ENCODE measurements around the gene C1orf216. TPM values are rescaled to one million over a fixed set of nuclear protein-coding genes. Genes with fewer than 3 reads are reported as not detected.

Gene C1orf216
- total and polyA plus RNA-seq, 5 donors = 9.3 to 19.6 (median 15.6) TPM

- Histone ChIP-seq H3K4me3 (ENCODE audit: low read length) (no peak overlapping the region), H3K9me3 (ENCODE audit: control insufficient read depth, low read length) (no peaks in the 10 kb centered on the region), H3K4me1 (ENCODE audit: control insufficient read depth, insufficient read depth, low read length) (no peaks in the 10 kb centered on the region), H3K27ac (ENCODE audit: low read length) (no peak overlapping the region), H3K27me3 (ENCODE audit: control insufficient read depth, insufficient read depth) (no peaks in the 10 kb centered on the region)
- ATAC-seq (no peak), DNase-seq (no peak)
- 83% methylated on average over 5 of the region's 5 CpGs for WGBS
- intact Hi-C loops (cut with DNase I) = no loop called here
Measured at GRCh38 chr1:35674111-35674510, 44.6 kb downstream of the C1orf216 start.

GRCh38 chr1:35672116-35672515 lies 46.6 kb downstream of the C1orf216 start:
- H3K9me3 ChIP-seq (ENCODE audit: control insufficient read depth, low read length) = no peaks in the 10 kb centered on the region
- no peak overlapping the region for H3K4me3 ChIP-seq (ENCODE audit: low read length)
- ATAC-seq = no peak
- no peaks in the 10 kb centered on the region for H3K27me3 ChIP-seq (ENCODE audit: control insufficient read depth, insufficient read depth)
- 69% methylated on average over 6 of the region's 6 CpGs for WGBS
- intact Hi-C loops (cut with DNase I) = no loop called here
- no peak for DNase-seq
- H3K27ac ChIP-seq (ENCODE audit: low read length) = no peak overlapping the region
- H3K4me1 ChIP-seq (ENCODE audit: control insufficient read depth, insufficient read depth, low read length) = no peaks in the 10 kb centered on the region

DNA sequence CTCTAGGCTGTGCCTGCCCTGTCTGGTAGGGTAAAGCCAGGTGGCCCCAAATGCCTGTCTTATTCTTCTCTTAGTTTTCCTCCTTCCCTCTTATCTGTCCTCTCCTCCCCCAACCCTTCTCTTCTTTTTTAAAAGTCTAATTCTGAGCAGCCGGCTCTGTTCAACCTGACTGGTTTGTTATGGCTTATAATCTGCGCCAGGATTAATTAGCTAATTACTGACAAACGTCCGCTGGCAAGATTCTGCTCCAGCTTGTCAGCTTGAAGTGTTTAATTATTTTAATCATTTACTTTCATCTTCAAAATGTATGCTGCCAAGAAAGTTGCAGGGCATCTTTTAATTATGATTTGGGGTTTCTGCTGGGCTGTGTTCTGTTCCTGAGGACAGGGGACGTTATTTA lies 50.2 kb downstream of the C1orf216 start:
- no peaks in the 10 kb centered on the region for H3K9me3 ChIP-seq (ENCODE audit: control insufficient read depth, low read length)
- H3K4me1 ChIP-seq (ENCODE audit: control insufficient read depth, insufficient read depth, low read length) = no peaks in the 10 kb centered on the region
- no peak for DNase-seq
- H3K27me3 ChIP-seq (ENCODE audit: control insufficient read depth, insufficient read depth) = no peaks in the 10 kb centered on the region
- no peak overlapping the region for H3K27ac ChIP-seq (ENCODE audit: low read length)
- intact Hi-C loops (cut with DNase I) = no loop called here
- no peak for ATAC-seq
- WGBS = 70% methylated on average over 5 of the region's 5 CpGs
- no peak overlapping the region for H3K4me3 ChIP-seq (ENCODE audit: low read length)

GRCh38 chr1:35666916-35667315 lies 51.8 kb downstream of the C1orf216 start:
- WGBS = 55% methylated on average over 1 of the region's 1 CpG
- no peaks in the 10 kb centered on the region for H3K4me1 ChIP-seq (ENCODE audit: control insufficient read depth, insufficient read depth, low read length)
- ATAC-seq (no peak), DNase-seq (no peak)
- no peaks in the 10 kb centered on the region for H3K27me3 ChIP-seq (ENCODE audit: control insufficient read depth, insufficient read depth)
- intact Hi-C loops (cut with DNase I) = no loop called here
- H3K9me3 ChIP-seq (ENCODE audit: control insufficient read depth, low read length) = no peaks in the 10 kb centered on the region
- H3K4me3 ChIP-seq (ENCODE audit: low read length) = no peak overlapping the region
- H3K27ac ChIP-seq (ENCODE audit: low read length) = no peak overlapping the region

GRCh38 chr1:35666216-35666615 lies 52.5 kb downstream of the C1orf216 start:
- ATAC-seq (no peak), DNase-seq (no peak)
- 76% methylated on average over 2 of the region's 2 CpGs for WGBS
- H3K27ac ChIP-seq (ENCODE audit: low read length) = no peak overlapping the region
- no peaks in the 10 kb centered on the region for H3K4me1 ChIP-seq (ENCODE audit: control insufficient read depth, insufficient read depth, low read length)
- H3K27me3 ChIP-seq (ENCODE audit: control insufficient read depth, insufficient read depth) = no peaks in the 10 kb centered on the region
- intact Hi-C loops (cut with DNase I) = no loop called here
- H3K4me3 ChIP-seq (ENCODE audit: low read length) = no peak overlapping the region
- no peaks in the 10 kb centered on the region for H3K9me3 ChIP-seq (ENCODE audit: control insufficient read depth, low read length)

Other genes starting within 250 kb of the C1orf216 start
- gene KIAA0319L, start 161.5 kb downstream of the C1orf216 start, total RNA-seq = 10 to 100 TPM; 53.5 to 67.0 (median 60.0) TPM
- 31.8 TPM for gene KIAA0319L, start 161.5 kb downstream of the C1orf216 start, polyA plus RNA-seq
- 10 to 100 TPM; 26.4 to 41.6 (median 35.1) TPM for gene NCDN, start 161.1 kb downstream of the C1orf216 start, total RNA-seq
- 21.2 TPM for gene NCDN, start 161.1 kb downstream of the C1orf216 start, polyA plus RNA-seq
- under 1 TPM; 0.17 to 0.31 (median 0.27) TPM for gene TFAP2E, start 145.6 kb downstream of the C1orf216 start, total RNA-seq
- 0.34 TPM for gene TFAP2E, start 145.6 kb downstream of the C1orf216 start, polyA plus RNA-seq
- 10 to 100 TPM; 32.0 to 37.3 (median 35.7) TPM for gene PSMB2, start 77.4 kb downstream of the C1orf216 start, total RNA-seq
- 36.8 TPM for gene PSMB2, start 77.4 kb downstream of the C1orf216 start, polyA plus RNA-seq
- 1 to 10 TPM in 1 of 4 donors, under 1 TPM in 3; 0.22 to 1.8 (median 0.44) TPM for gene CLSPN, start 51.1 kb upstream of the C1orf216 start, total RNA-seq
- 0.16 TPM for gene CLSPN, start 51.1 kb upstream of the C1orf216 start, polyA plus RNA-seq
- gene AGO4, start 89.1 kb upstream of the C1orf216 start, total RNA-seq = 10 to 100 TPM; 17.5 to 22.9 (median 20.0) TPM
- gene AGO4, start 89.1 kb upstream of the C1orf216 start, polyA plus RNA-seq = 8.5 TPM
- gene AGO1, start 164.3 kb upstream of the C1orf216 start, total RNA-seq = 10 to 100 TPM; 26.9 to 35.4 (median 29.8) TPM
- 4.9 TPM for gene AGO1, start 164.3 kb upstream of the C1orf216 start, polyA plus RNA-seq
- 10 to 100 TPM; 17.7 to 24.1 (median 20.2) TPM for gene AGO3, start 212.2 kb upstream of the C1orf216 start, total RNA-seq
- gene AGO3, start 212.2 kb upstream of the C1orf216 start, polyA plus RNA-seq = 3.8 TPM

All from right cardiac atrium (tissue), 5 donors.